AG04450 (cell line): Measurements from ENCODE around the gene SH3PXD2A. TPM values are rescaled to one million over a fixed set of nuclear protein-coding genes. Genes with fewer than 3 reads are reported as not detected.
"Not testable (repeated sequence)": the region's sequence is repeated elsewhere in the genome, so short reads cannot be mapped to it uniquely, and the experiment has no call there.

Experiments used
- CTCF ChIA-PET: fragments of 300-600, 350-600 bp; formaldehyde crosslinking; extraction: SDS; loops from one replicate; lab custom pipeline; 2022; ENCODE audit warnings: antibody characterized with exemption, inconsistent platforms; lab: Charles Lee
- POLR2A ChIA-PET: fragments of 350-600 bp; formaldehyde crosslinking; extraction: SDS; loops from one replicate; lab custom pipeline; 2021; ENCODE audit warnings: antibody characterized with exemption, inconsistent platforms; lab: Yijun Ruan, JAX
- DNase-seq: peaks from one replicate; pipeline ENCODE4 v3.0.0-alpha.2; 2011; ENCODE audit warnings: low read depth, low spot score
- H3K27ac ChIP-seq: one replicate; pipeline ENCODE4 v1.5.1; 2012; ENCODE audit warnings: low read depth, low read length, control low read depth
- H3K27me3 ChIP-seq: one replicate; pipeline ENCODE4 v1.6.0; 2012; ENCODE audit warnings: low read length; ENCODE audit not compliant: control insufficient read depth, insufficient read depth
- H3K4me3 ChIP-seq: 2 replicates; pipeline ENCODE4 v1.5.1; 2011; ENCODE audit warnings: mild to moderate bottlenecking, low read depth, low read length, control low read depth
- H3K9me3 ChIP-seq: 2 replicates; pipeline ENCODE4 v1.5.1; 2012; ENCODE audit warnings: low read length; ENCODE audit not compliant: control insufficient read depth, insufficient read depth
- CTCF ChIP-seq: IDR thresholded peaks from 2 replicates; pipeline ENCODE4 v1.5.1; 2011; ENCODE audit warnings: low read depth, low read length, control low read depth, inconsistent platforms
- polyA plus RNA-seq: library from polyadenylated mRNA; depleted of rRNA; stranded (reverse); fragments of >200 nt; gene quantifications from 2 replicates; pipeline ENCODE4 v1.2.3, GENCODE V29; 2011

SH3PXD2A gene
- polyA plus RNA-seq, 1 experiment: 22.9 TPM

- DNase-seq: no peak
- no peak overlapping the region for H3K4me3 ChIP-seq
- CTCF ChIA-PET: interaction anchor here (0.8 to 2.7 kb wide), 3 partner anchors 44 to 49 kb away, joined by 6 to 11 read pairs (median 7); no protein-coding TSS in a partner anchor
Measured at GRCh38 chr10:103637011-103637410, 218.4 kb downstream of the SH3PXD2A start.

GRCh38 chr10:103636492-103636891 lies 218.9 kb downstream of the SH3PXD2A start:
- Histone ChIP-seq H3K27ac (no peak overlapping the region), H3K4me3 (no peak overlapping the region)
- POLR2A ChIA-PET: interaction anchor here (0.7 kb wide), 1 partner anchor 9 kb away, joined by 5 read pairs; no protein-coding TSS in a partner anchor

More at GRCh38 chr10:103637011-103637410, 218.4 kb downstream of the SH3PXD2A start:
- TF ChIP-seq CTCF: no peak
- H3K27me3 ChIP-seq: no peaks in the 10 kb centered on the region
- POLR2A ChIA-PET: interaction anchor here (0.7 to 1.0 kb wide), 2 partner anchors 9 to 24 kb away, joined by 3 to 5 read pairs; no protein-coding TSS in a partner anchor
- peak overlapping the region; percentile 73 for H3K27ac ChIP-seq
- H3K9me3 ChIP-seq: no peaks in the 10 kb centered on the region; the same call in 1 of the 2 replicates

GRCh38 chr10:103635580-103635979 lies 219.8 kb downstream of the SH3PXD2A start:
- peak overlapping the region; percentile 21 for H3K27ac ChIP-seq
- no peaks in the 10 kb centered on the region; the same call in 1 of the 2 replicates for H3K9me3 ChIP-seq
- DNase-seq: no peak
- ChIA-PET POLR2A (interaction anchor here (0.7 kb wide), 1 partner anchor 10 kb away, joined by 14 read pairs; no protein-coding TSS in a partner anchor), CTCF (interaction anchor here (2.7 kb wide), 1 partner anchor 51 kb away, joined by 11 read pairs; no protein-coding TSS in a partner anchor)
- H3K27me3 ChIP-seq: no peaks in the 10 kb centered on the region
- TF ChIP-seq CTCF: no peak
- H3K4me3 ChIP-seq: no peak overlapping the region

More at GRCh38 chr10:103636492-103636891, 218.9 kb downstream of the SH3PXD2A start:
- TF ChIP-seq CTCF: no peak
- no peaks in the 10 kb centered on the region for H3K27me3 ChIP-seq
- DNase-seq: no peak
- H3K9me3 ChIP-seq: no peaks in the 10 kb centered on the region; the same call in 1 of the 2 replicates
- CTCF ChIA-PET: interaction anchor here (2.0 to 2.7 kb wide), 2 partner anchors 43 to 50 kb away, joined by 6 to 11 read pairs; no protein-coding TSS in a partner anchor

GRCh38 chr10:103633846-103634245 lies 221.5 kb downstream of the SH3PXD2A start:
- Histone ChIP-seq H3K27ac (no peak overlapping the region), H3K9me3 (no peaks in the 10 kb centered on the region; the same call in 1 of the 2 replicates), H3K4me3 (no peak overlapping the region), H3K27me3 (no peaks in the 10 kb centered on the region)
- ChIA-PET POLR2A (interaction anchor here (0.6 to 0.7 kb wide), 3 partner anchors 11 to 229 kb away, joined by 3 to 8 read pairs (median 6); no protein-coding TSS in a partner anchor), CTCF (interaction anchor here (0.6 kb wide), 1 partner anchor 158 kb away, joined by 4 read pairs; no protein-coding TSS in a partner anchor)
- TF ChIP-seq CTCF: no peak
- no peak for DNase-seq

GRCh38 chr10:103632871-103633270 lies 222.5 kb downstream of the SH3PXD2A start:
- H3K9me3 ChIP-seq, H3K4me3 ChIP-seq, CTCF ChIA-PET, H3K27ac ChIP-seq, DNase-seq, POLR2A ChIA-PET, H3K27me3 ChIP-seq: not testable (repeated sequence)
